GM21786 (cell line): Measurements from ENCODE around the gene HTT-AS.

Source experiments
- ATAC-seq: cut with Tn5 transposase; IDR thresholded peaks from one replicate; pipeline ENCODE4 v1.9.1; 2021; ENCODE audit not compliant: unreplicated experiment

Gene HTT-AS

GRCh38 chr4:3031357-3032082 is 42.8 kb downstream of the HTT-AS start:
- ATAC-seq: no peak

GRCh38 chr4:3030566-3031356 is 43.6 kb downstream of the HTT-AS start:
- no peak for ATAC-seq

GRCh38 chr4:3029464-3029863 is 44.9 kb downstream of the HTT-AS start:
- no peak for ATAC-seq

GRCh38 chr4:3026540-3026939 is 47.8 kb downstream of the HTT-AS start:
- ATAC-seq: no peak

- no peak for ATAC-seq
Measured at GRCh38 chr4:3025881-3026280, 48.5 kb downstream of the HTT-AS start.

GRCh38 chr4:3022651-3023050 is 51.7 kb downstream of the HTT-AS start:
- ATAC-seq: no peak

GRCh38 chr4:3022112-3022511 is 52.2 kb downstream of the HTT-AS start:
- no peak for ATAC-seq

- no peak for ATAC-seq
Measured at GRCh38 chr4:3021627-3022026, 52.7 kb downstream of the HTT-AS start.

GRCh38 chr4:3021127-3021526 is 53.2 kb downstream of the HTT-AS start:
- no peak for ATAC-seq

GRCh38 chr4:3019145-3019846 is 55.0 kb downstream of the HTT-AS start:
- no peak for ATAC-seq

GRCh38 chr4:3017504-3017903 is 56.8 kb downstream of the HTT-AS start:
- no peak for ATAC-seq

- ATAC-seq: no peak
Measured at GRCh38 chr4:3016961-3017360, 57.4 kb downstream of the HTT-AS start.

GRCh38 chr4:3013839-3014350 is 60.4 kb downstream of the HTT-AS start:
- ATAC-seq: peak; percentile 83
